ENCODE data around the gene DNMT3B. TPM values are rescaled to one million over a fixed set of nuclear protein-coding genes. Genes with fewer than 3 reads are reported as not detected.

The DNMT3B gene
- total and polyA plus RNA-seq, 9 of the 15 experiments (the other 6 are each of a cell fraction or from before 2014, with no cell fraction given) = 9.3 to 74.8 (median 49.1) TPM

- no peak for TF ChIP-seq ELK1 (CRISPR knock-in tag; IDR thresholded peaks at IDR 0.05)
- no peak for TF ChIP-seq HIVEP1 (CRISPR knock-in tag; IDR thresholded peaks at IDR 0.05)
- TF ChIP-seq HBP1 (CRISPR knock-in tag; IDR thresholded peaks at IDR 0.05) = 0 out of 2 replicates have a peak, but pooled peaks have one; percentile 30
- no peak for TF ChIP-seq TFAM (CRISPR knock-in tag; conservative IDR thresholded peaks at IDR 0.05)
- TF ChIP-seq POLR3A (IDR thresholded peaks at IDR 0.05; ENCODE audit: borderline replicate concordance, extremely low read depth, insufficient read depth, insufficient read length) = no peak
- peak; percentile 78 for TF ChIP-seq SMC3 (conservative IDR thresholded peaks at IDR 0.05; ENCODE audit: insufficient read depth, low read depth, low read length)
- no peak for TF ChIP-seq DDX20 (tag; IDR thresholded peaks at IDR 0.05; ENCODE audit: low read depth)
- TF ChIP-seq ZBTB11 (CRISPR knock-in tag; IDR thresholded peaks at IDR 0.05) = no peak
- TF ChIP-seq SRSF3 (IDR thresholded peaks at IDR 0.05; ENCODE audit: insufficient read depth, low read length) = no peak
- TF ChIP-seq ZNF785 (CRISPR knock-in tag; IDR thresholded peaks at IDR 0.05) = no peak
- TF ChIP-seq CC2D1A (IDR thresholded peaks at IDR 0.05) = 0 out of 2 replicates have a peak, but pooled peaks have one; percentile 14
- no peak for TF ChIP-seq ZNF707 (CRISPR knock-in tag; conservative IDR thresholded peaks at IDR 0.05)
- TF ChIP-seq NUFIP1 (IDR thresholded peaks at IDR 0.05; ENCODE audit: partially characterized antibody) = no peak
- TF ChIP-seq ZNF695 (CRISPR knock-in tag; IDR thresholded peaks at IDR 0.05) = no peak
- peak; percentile 23; the same call in 1 of the 2 replicates for TF ChIP-seq FOXP1 (CRISPR knock-in tag; IDR thresholded peaks at IDR 0.05)
- 0 out of 2 replicates have a peak, but pooled peaks have one; percentile 21 for TF ChIP-seq MYC (IDR thresholded peaks at IDR 0.05; ENCODE audit: low read depth, low read length)
- no peak for TF ChIP-seq MYC (CRISPR knock-in tag; IDR thresholded peaks at IDR 0.05; ENCODE audit: borderline replicate concordance, low read depth)
- TF ChIP-seq NR4A1 (CRISPR knock-in tag; IDR thresholded peaks at IDR 0.05) = no peak
- TF ChIP-seq NR4A1 (tag; IDR thresholded peaks at IDR 0.05) = no peak
- no peak for TF ChIP-seq ARHGAP35 (IDR thresholded peaks at IDR 0.05; ENCODE audit: partially characterized antibody)
- TF ChIP-seq TOE1 (IDR thresholded peaks at IDR 0.05; ENCODE audit: borderline replicate concordance) = no peak
- no peak for TF ChIP-seq TOE1 (CRISPR knock-in tag; IDR thresholded peaks at IDR 0.05; ENCODE audit: borderline replicate concordance, low read depth)
Observed at GRCh38 chr20:32789896-32790750, 27.9 kb downstream of the DNMT3B start (continued).

All from K562 (cell line).